SK-N-SH (cell line): Measurements from ENCODE around the gene ANO2. TPM values are rescaled to one million over a fixed set of nuclear protein-coding genes. Genes with fewer than 3 reads are reported as not detected.

ENCODE experiments used
- CTCF ChIA-PET: fragments of 300-600, 350-600 bp; formaldehyde crosslinking; extraction: SDS; loops from one replicate; lab custom pipeline; 2021; lab: Yijun Ruan, JAX
- POLR2A ChIA-PET: fragments of 350-600 bp; sonication (Branson Sonifier 250); formaldehyde crosslinking; extraction: SDS; loops from one replicate; lab custom pipeline; 2020; ENCODE audit warnings: antibody characterized with exemption, inconsistent platforms; lab: Yijun Ruan, JAX
- DNase-seq: peaks from one replicate; pipeline ENCODE4 v3.0.0; 2012
- H2AFZ ChIP-seq: fragments of 200-600 bp; sonication (generic); 2 replicates; pipeline ENCODE4 v1.8.1; 2016; ENCODE audit warnings: antibody characterized with exemption, mild to moderate bottlenecking, low read depth
- H3F3A ChIP-seq: fragments of 200-600 bp; sonication (generic); replicated peaks from 2 replicates; pipeline ENCODE3; 2016; ENCODE audit warnings: antibody characterized with exemption, mild to moderate bottlenecking; ENCODE audit not compliant: insufficient read depth
- H3K27ac ChIP-seq, 2 experiments: fragments of 200-500 bp in 1 of 2; fragments of 200-600 bp in 1 of 2; sonication (Bioruptor generic) in 1 of 2; sonication (generic), shearing (Covaris generic) in 1 of 2; 2 replicates each; pipeline versions ENCODE4 v1.5.1 to v1.6.1; 2014 to 2016; ENCODE audit warnings: low read depth in 2 of 2, inconsistent platforms in 1 of 2, low read length in 1 of 2, mild to moderate bottlenecking in 1 of 2, mixed read lengths in 1 of 2
- H3K27me3 ChIP-seq: fragments of 200-600 bp; sonication (generic), shearing (Covaris generic); 2 replicates; pipeline ENCODE4 v1.6.1; 2016; ENCODE audit warnings: mixed run types; ENCODE audit not compliant: insufficient read depth
- H3K36me3 ChIP-seq, 2 experiments: fragments of 200-500 bp in 1 of 2; fragments of 200-600 bp in 1 of 2; sonication (Bioruptor generic) in 1 of 2; sonication (generic) in 1 of 2; replicated peaks in 1 of 2; 2 replicates each; pipeline versions ENCODE3 to v1.5.1; 2014 to 2016; ENCODE audit warnings: low read length in 1 of 2, mild to moderate bottlenecking in 1 of 2; ENCODE audit not compliant: insufficient read depth in 2 of 2, control insufficient read depth in 1 of 2
- H3K4me1 ChIP-seq, 2 experiments: fragments of 200-500 bp in 1 of 2; fragments of 200-600 bp in 1 of 2; sonication (Bioruptor generic) in 1 of 2; sonication (generic), shearing (Covaris generic) in 1 of 2; 2 replicates each; pipeline versions ENCODE4 v1.5.1 to v1.6.1; 2014 to 2016; ENCODE audit warnings: low read depth in 1 of 2, low read length in 1 of 2, mixed run types in 1 of 2; ENCODE audit not compliant: insufficient read depth in 2 of 2, control insufficient read depth in 1 of 2
- H3K4me2 ChIP-seq: fragments of 200-600 bp; sonication (generic), shearing (Covaris generic); 2 replicates; pipeline ENCODE4 v1.6.1; 2017; ENCODE audit warnings: mixed run types
- H3K4me3 ChIP-seq, 2 experiments: fragments of 200-500 bp in 1 of 2; fragments of 200-600 bp in 1 of 2; sonication (Bioruptor generic) in 1 of 2; sonication (generic), shearing (Covaris generic) in 1 of 2; 2 replicates each; pipeline versions ENCODE4 v1.5.1 to v1.8.1; 2014 to 2016; ENCODE audit warnings: low read depth in 2 of 2, inconsistent platforms in 1 of 2, low read length in 1 of 2, mild to moderate bottlenecking in 1 of 2, mixed read lengths in 1 of 2, moderate library complexity in 1 of 2
- H3K79me2 ChIP-seq: fragments of 200-600 bp; sonication (generic); 2 replicates; pipeline ENCODE4 v1.8.1; 2017; ENCODE audit warnings: mild to moderate bottlenecking; ENCODE audit not compliant: insufficient read depth
- H3K9ac ChIP-seq: fragments of 200-600 bp; sonication (generic); 2 replicates; pipeline ENCODE4 v1.6.1; 2017; ENCODE audit warnings: mixed run types
- H3K9me2 ChIP-seq: fragments of 200-600 bp; sonication (generic); 2 replicates; pipeline ENCODE4 v1.6.1; 2017; ENCODE audit warnings: mixed run types
- H3K9me3 ChIP-seq: fragments of 200-600 bp; sonication (generic); 2 replicates; pipeline ENCODE4 v1.6.1; 2017; ENCODE audit warnings: mixed run types, mild to moderate bottlenecking, moderate library complexity
- H4K20me1 ChIP-seq: fragments of 200-600 bp; sonication (generic); 2 replicates; pipeline ENCODE4 v1.6.1; 2017; ENCODE audit warnings: mild to moderate bottlenecking, mixed run types; ENCODE audit not compliant: insufficient read depth
- CHD2 ChIP-seq: fragments of 150-350 bp; IDR thresholded peaks from 2 replicates; pipeline ENCODE4 v1.6.1; 2018; ENCODE audit warnings: low read length; ENCODE audit not compliant: partially characterized antibody
- ELF1 ChIP-seq: IDR thresholded peaks from 2 replicates; pipeline ENCODE4 v1.4.0; 2012
- EP300 ChIP-seq, 2 experiments: IDR thresholded peaks; 2 replicates each; pipeline versions ENCODE4 v1.4.0 to v1.6.1; 2012; ENCODE audit warnings: borderline replicate concordance in 1 of 2, low read depth in 1 of 2, low read length in 1 of 2
- GABPA ChIP-seq: IDR thresholded peaks from 2 replicates; pipeline ENCODE4 v1.4.0; 2012; ENCODE audit warnings: low read depth, mild to moderate bottlenecking
- GATA2 ChIP-seq: sonication (generic); formaldehyde crosslinking; IDR thresholded peaks from 2 replicates; pipeline ENCODE4 v1.5.0; 2020; ENCODE audit warnings: mild to moderate bottlenecking, missing genetic modification reagents
- MXI1 ChIP-seq: IDR thresholded peaks from 2 replicates; pipeline ENCODE4 v1.6.1; 2012; ENCODE audit warnings: mild to moderate bottlenecking, low read depth, low read length, improper control_type of control experiment
- RAD21 ChIP-seq: IDR thresholded peaks from 2 replicates; pipeline ENCODE4 v1.6.1; 2012; ENCODE audit warnings: mild to moderate bottlenecking, low read length
- TEAD4 ChIP-seq: IDR thresholded peaks from 2 replicates; pipeline ENCODE4 v1.4.0; 2012; ENCODE audit warnings: mild to moderate bottlenecking, borderline replicate concordance; ENCODE audit not compliant: insufficient read depth
- WGBS: methylation state at CpG from one replicate; pipeline ENCODE4 v1.1.6; 2017; ENCODE audit warnings: low lambda C conversion rate; 5-methylcytosine and 5-hydroxymethylcytosine counted together
- polyA plus RNA-seq, 3 experiments: library from polyadenylated mRNA; depleted of rRNA; stranded (reverse); fragments of >200 nt; gene quantifications; 2 replicates each; pipeline ENCODE4 v1.2.3, GENCODE V29; 2012
- TF ChIP-seq, protein P1 (sequence below): IDR thresholded peaks from 2 replicates; pipeline ENCODE4 v1.4.0; 2012; ENCODE audit warnings: low read depth, borderline replicate concordance
- TF ChIP-seq, protein P2 (sequence below): IDR thresholded peaks from 2 replicates; pipeline ENCODE4 v1.4.0; 2012; ENCODE audit warnings: low read depth, borderline replicate concordance
- TF ChIP-seq, protein P3 (sequence below): fragments of 150-350 bp; IDR thresholded peaks from 2 replicates; pipeline ENCODE4 v1.6.1; 2017; ENCODE audit warnings: antibody characterized with exemption, low read length, low read depth, borderline replicate concordance

ANO2 gene
- polyA plus RNA-seq, 1 of the 3 experiments (the other 2 are of a cell fraction) = not detected

DNA sequence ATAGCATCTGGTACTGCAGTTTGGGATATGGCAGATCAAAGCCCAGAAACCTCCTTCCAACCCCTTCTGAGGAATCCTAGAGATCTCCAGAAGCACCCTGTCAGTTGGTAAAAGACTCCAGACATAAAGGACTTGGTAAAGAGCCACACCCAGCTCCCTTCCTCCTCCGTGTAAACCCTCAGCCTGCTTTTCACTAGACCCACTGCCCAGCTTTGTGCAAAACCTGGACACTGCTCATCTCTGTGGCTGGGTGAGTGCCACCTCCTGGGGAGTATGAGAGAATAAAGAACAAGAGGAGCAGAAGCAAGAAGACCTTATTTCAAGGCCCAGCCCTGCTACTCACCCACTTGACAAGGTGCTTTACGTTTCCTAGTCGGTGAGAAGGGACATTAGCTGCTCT is 33.0 kb downstream of the ANO2 start (continued):
- no peak for TF ChIP-seq GATA2
- TF ChIP-seq, protein P1, sequence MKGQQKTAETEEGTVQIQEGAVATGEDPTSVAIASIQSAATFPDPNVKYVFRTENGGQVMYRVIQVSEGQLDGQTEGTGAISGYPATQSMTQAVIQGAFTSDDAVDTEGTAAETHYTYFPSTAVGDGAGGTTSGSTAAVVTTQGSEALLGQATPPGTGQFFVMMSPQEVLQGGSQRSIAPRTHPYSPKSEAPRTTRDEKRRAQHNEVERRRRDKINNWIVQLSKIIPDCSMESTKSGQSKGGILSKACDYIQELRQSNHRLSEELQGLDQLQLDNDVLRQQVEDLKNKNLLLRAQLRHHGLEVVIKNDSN = no peak
- no peak for TF ChIP-seq ELF1
- no peak for TF ChIP-seq GABPA

DNA sequence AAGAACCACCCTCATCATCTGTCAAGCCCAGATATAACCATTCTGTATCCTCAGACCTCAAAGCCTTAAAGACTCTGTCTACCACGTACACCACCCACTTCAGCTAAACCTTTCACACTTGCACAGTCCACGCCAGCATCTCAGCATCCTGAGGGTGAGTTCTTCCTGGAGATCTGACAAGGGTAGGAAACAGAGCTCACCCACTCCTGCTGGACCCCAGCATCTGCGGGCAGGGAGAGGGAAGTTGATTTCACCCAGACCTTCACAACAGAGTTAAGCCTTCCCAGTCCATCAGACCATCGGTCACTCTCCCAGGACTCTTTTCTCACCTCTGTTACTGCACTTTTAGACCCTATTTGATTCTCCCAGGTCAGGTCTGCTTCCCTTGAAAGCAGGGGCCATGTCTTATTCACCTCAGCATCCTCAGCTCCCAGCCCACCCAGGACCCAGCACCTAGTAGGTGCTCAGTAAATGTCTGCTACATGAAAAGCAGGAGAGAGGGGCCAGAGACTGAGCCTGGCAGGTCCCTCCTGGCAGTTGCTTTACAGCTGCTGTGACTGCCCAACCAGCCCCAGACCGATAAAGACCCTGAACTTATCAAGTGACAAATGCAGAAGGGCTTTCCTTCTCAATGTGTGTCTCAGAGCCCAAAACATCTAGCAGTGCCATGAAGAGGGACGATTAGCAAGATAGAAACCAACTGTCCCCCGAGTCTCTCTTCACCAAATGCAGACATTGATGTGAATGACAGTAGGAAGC is 34.1 kb downstream of the ANO2 start:
- Histone ChIP-seq H3K4me3 (no peak overlapping the region), H3F3A (no peaks in the 10 kb centered on the region), H3K79me2 (no peaks in the 10 kb centered on the region), H3K9me2 (no peaks in the 10 kb centered on the region), H3K27me3 (peaks cover 55% of the 10 kb centered on the region; the same call in 1 of the 2 replicates), H2AFZ (no peak overlapping the region), H3K36me3 (no peaks in the 10 kb centered on the region), H3K27ac (no peak overlapping the region), H3K9ac (no peak overlapping the region), H3K9me3 (no peaks in the 10 kb centered on the region), H4K20me1 (no peaks in the 10 kb centered on the region), H3K4me1 (peaks cover 0 to 11% of the 10 kb centered on the region in 2 experiments; a peak in 1 of 4 replicates), H3K4me2 (no peak overlapping the region)
- TF ChIP-seq, protein P2, sequence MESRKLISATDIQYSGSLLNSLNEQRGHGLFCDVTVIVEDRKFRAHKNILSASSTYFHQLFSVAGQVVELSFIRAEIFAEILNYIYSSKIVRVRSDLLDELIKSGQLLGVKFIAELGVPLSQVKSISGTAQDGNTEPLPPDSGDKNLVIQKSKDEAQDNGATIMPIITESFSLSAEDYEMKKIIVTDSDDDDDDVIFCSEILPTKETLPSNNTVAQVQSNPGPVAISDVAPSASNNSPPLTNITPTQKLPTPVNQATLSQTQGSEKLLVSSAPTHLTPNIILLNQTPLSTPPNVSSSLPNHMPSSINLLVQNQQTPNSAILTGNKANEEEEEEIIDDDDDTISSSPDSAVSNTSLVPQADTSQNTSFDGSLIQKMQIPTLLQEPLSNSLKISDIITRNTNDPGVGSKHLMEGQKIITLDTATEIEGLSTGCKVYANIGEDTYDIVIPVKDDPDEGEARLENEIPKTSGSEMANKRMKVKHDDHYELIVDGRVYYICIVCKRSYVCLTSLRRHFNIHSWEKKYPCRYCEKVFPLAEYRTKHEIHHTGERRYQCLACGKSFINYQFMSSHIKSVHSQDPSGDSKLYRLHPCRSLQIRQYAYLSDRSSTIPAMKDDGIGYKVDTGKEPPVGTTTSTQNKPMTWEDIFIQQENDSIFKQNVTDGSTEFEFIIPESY = no peak
- TF ChIP-seq TEAD4 (no peak), GATA2 (no peak), MXI1 (no peak), CHD2 (no peak), RAD21 (no peak), EP300 (IDR thresholded peaks at IDR 0.05; ENCODE audit: borderline replicate concordance in 1 of 2, low read depth in 1 of 2, low read length in 1 of 2) (no peak), GABPA (no peak)
- TF ChIP-seq, protein P3, sequence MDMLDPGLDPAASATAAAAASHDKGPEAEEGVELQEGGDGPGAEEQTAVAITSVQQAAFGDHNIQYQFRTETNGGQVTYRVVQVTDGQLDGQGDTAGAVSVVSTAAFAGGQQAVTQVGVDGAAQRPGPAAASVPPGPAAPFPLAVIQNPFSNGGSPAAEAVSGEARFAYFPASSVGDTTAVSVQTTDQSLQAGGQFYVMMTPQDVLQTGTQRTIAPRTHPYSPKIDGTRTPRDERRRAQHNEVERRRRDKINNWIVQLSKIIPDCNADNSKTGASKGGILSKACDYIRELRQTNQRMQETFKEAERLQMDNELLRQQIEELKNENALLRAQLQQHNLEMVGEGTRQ = no peak
- CTCF ChIA-PET = no interaction called here
- DNase-seq = no peak
- 4% methylated on average over 7 of the region's 7 CpGs for WGBS
- POLR2A ChIA-PET = no interaction called here
